HCT116 (cell line): ENCODE results near the gene OR52K2. TPM values are rescaled to one million over a fixed set of nuclear protein-coding genes. Genes with fewer than 3 reads are reported as not detected.

Source experiments
- ATAC-seq: fragments of 200-7000 bp; cut with Tn5 transposase; 2 replicates; pipeline ENCODE4 v1.9.1; 2020; ENCODE audit warnings: mild to moderate bottlenecking, moderate library complexity
- BruUV-seq: library from RNA; stranded (reverse); fragments of 400-500 nt; replicated peaks from 2 replicates; lab custom pipeline; 2021; lab: Mats Ljungman, UMichigan
- CTCF ChIA-PET: fragments of 300-600 bp; sonication (Branson Sonifier 250); formaldehyde crosslinking; loops from one replicate; lab custom pipeline; 2021; ENCODE audit warnings: antibody characterized with exemption; lab: Charles Lee
- POLR2A ChIA-PET: fragments of 300-600, 350-600 bp; sonication (Branson Sonifier 250); formaldehyde crosslinking; loops from one replicate; lab custom pipeline; 2021; ENCODE audit warnings: antibody characterized with exemption; lab: Charles Lee
- RAD21 ChIA-PET, 2 experiments: fragments of 300-600 bp; sonication (Branson Sonifier 250); formaldehyde crosslinking; loops; one replicate each; lab custom pipeline; 2023; ENCODE audit warnings: low total read pairs in 2 of 2; ENCODE audit not compliant: uncharacterized antibody in 2 of 2, unreplicated experiment in 2 of 2, low non-redundant PET in 1 of 2; lab: Charles Lee
- DNase-seq: peaks from one replicate; pipeline ENCODE4 v3.0.0-alpha.2; 2010; ENCODE audit warnings: low read depth, low spot score
- H2AFZ ChIP-seq: fragments of 200-600 bp; shearing (Covaris generic), sonication (generic); 2 replicates; pipeline ENCODE4 v1.6.1; 2017; ENCODE audit warnings: low read depth, mixed run types, mixed read lengths, antibody characterized with exemption, low read length; ENCODE audit not compliant: poor library complexity, severe bottlenecking
- H3K27ac ChIP-seq: 2 replicates; pipeline ENCODE4 v1.5.1; 2012; ENCODE audit warnings: low read depth, low read length
- H3K27me3 ChIP-seq: fragments of 200-600 bp; sonication (generic); 2 replicates; pipeline ENCODE4 v1.6.1; 2016; ENCODE audit warnings: mixed run types, low read length, mixed read lengths; ENCODE audit not compliant: insufficient read depth
- H3K36me3 ChIP-seq, 2 experiments: fragments of 200-500 bp in 1 of 2; fragments of 200-600 bp in 1 of 2; sonication (Bioruptor generic) in 1 of 2; sonication (generic) in 1 of 2; 2 replicates each; pipeline versions ENCODE4 v1.5.1 to v1.6.1; 2014 to 2016; ENCODE audit warnings: low read length in 2 of 2, inconsistent platforms in 1 of 2, mixed read lengths in 1 of 2, mixed run types in 1 of 2; ENCODE audit not compliant: insufficient read depth in 2 of 2, control insufficient read depth in 1 of 2
- H3K4me1 ChIP-seq, 2 experiments: fragments of 200-600 bp in 1 of 2; sonication (generic) in 1 of 2; 2 replicates each; pipeline versions ENCODE4 v1.5.1 to v1.6.1; 2012 to 2017; ENCODE audit warnings: low read length in 2 of 2, inconsistent platforms in 1 of 2, mild to moderate bottlenecking in 1 of 2, mixed read lengths in 1 of 2, mixed run types in 1 of 2, moderate library complexity in 1 of 2; ENCODE audit not compliant: insufficient read depth in 2 of 2, control insufficient read depth in 1 of 2
- H3K4me2 ChIP-seq: fragments of 200-600 bp; sonication (generic); 2 replicates; pipeline ENCODE4 v1.6.1; 2017; ENCODE audit warnings: mixed run types, low read length, mixed read lengths
- H3K4me3 ChIP-seq, 2 experiments: fragments of 200-600 bp in 1 of 2; sonication (generic) in 1 of 2; replicated peaks in 1 of 2; 2 replicates each; pipeline ENCODE4 v1.5.1; 2011 to 2016; ENCODE audit warnings: low read length in 2 of 2, control low read depth in 1 of 2, low read depth in 1 of 2, mild to moderate bottlenecking in 1 of 2, mixed read lengths in 1 of 2, mixed run types in 1 of 2
- H3K79me2 ChIP-seq: fragments of 200-600 bp; sonication (generic); 2 replicates; pipeline ENCODE4 v1.6.1; 2017; ENCODE audit warnings: mild to moderate bottlenecking, mixed run types, low read length, moderate library complexity, mixed read lengths; ENCODE audit not compliant: insufficient read depth
- H3K9ac ChIP-seq: fragments of 200-600 bp; sonication (generic); 2 replicates; pipeline ENCODE4 v1.6.1; 2016; ENCODE audit warnings: low read length, mixed read lengths
- H3K9me2 ChIP-seq: fragments of 200-600 bp; sonication (generic), shearing (Covaris generic); 2 replicates; pipeline ENCODE4 v1.6.1; 2017; ENCODE audit warnings: mixed run types, mild to moderate bottlenecking, moderate library complexity; ENCODE audit not compliant: insufficient read depth
- H3K9me3 ChIP-seq, 2 experiments: fragments of 200-500 bp in 1 of 2; fragments of 200-600 bp in 1 of 2; sonication (Bioruptor generic) in 1 of 2; sonication (generic) in 1 of 2; 2 replicates each; pipeline ENCODE4 v1.6.1; 2014 to 2017; ENCODE audit warnings: low read length in 2 of 2, mixed read lengths in 2 of 2, inconsistent platforms in 1 of 2, low read depth in 1 of 2, mild to moderate bottlenecking in 1 of 2, mixed run types in 1 of 2, moderate library complexity in 1 of 2; ENCODE audit not compliant: control insufficient read depth in 1 of 2, insufficient read depth in 1 of 2
- H4K20me1 ChIP-seq: fragments of 200-600 bp; sonication (generic), shearing (Covaris generic); 2 replicates; pipeline ENCODE4 v1.6.1; 2017; ENCODE audit warnings: mixed run types, mild to moderate bottlenecking, moderate library complexity; ENCODE audit not compliant: insufficient read depth
- ATF3 ChIP-seq: IDR thresholded peaks from 2 replicates; pipeline ENCODE4 v1.6.1; 2012
- EZH2phosphoT487 ChIP-seq: fragments of 200-600 bp; IDR thresholded peaks from 2 replicates; pipeline ENCODE4 v1.6.1; 2018; ENCODE audit warnings: antibody characterized with exemption, borderline replicate concordance
- FOSL1 ChIP-seq: IDR thresholded peaks from 2 replicates; pipeline ENCODE4 v1.6.1; 2012; ENCODE audit warnings: low read depth
- JUND ChIP-seq: IDR thresholded peaks from 2 replicates; pipeline ENCODE4 v1.6.1; 2012
- REST ChIP-seq: IDR thresholded peaks from 2 replicates; pipeline ENCODE4 v1.6.1; 2012; ENCODE audit warnings: low read depth
- SRF ChIP-seq: IDR thresholded peaks from 2 replicates; pipeline ENCODE4 v1.6.1; 2012; ENCODE audit warnings: low read depth
- ZFX ChIP-seq: fragments of 450-650 bp; IDR thresholded peaks from 2 replicates; pipeline ENCODE4 v1.6.1; 2017
- intact Hi-C: fragments of 100-400 bp; cut with micrococcal nuclease; formaldehyde crosslinking; loops from 2 replicates; pipeline ENCODE4 v1.10.0; 2022
- total RNA-seq: library from RNA; stranded (reverse); gene quantifications from one replicate; pipeline ENCODE4 v1.2.1, GENCODE V29; 2021; ENCODE audit not compliant: unreplicated experiment

Gene OR52K2
- total RNA-seq, 1 experiment from 2014 or later = not detected

DNA sequence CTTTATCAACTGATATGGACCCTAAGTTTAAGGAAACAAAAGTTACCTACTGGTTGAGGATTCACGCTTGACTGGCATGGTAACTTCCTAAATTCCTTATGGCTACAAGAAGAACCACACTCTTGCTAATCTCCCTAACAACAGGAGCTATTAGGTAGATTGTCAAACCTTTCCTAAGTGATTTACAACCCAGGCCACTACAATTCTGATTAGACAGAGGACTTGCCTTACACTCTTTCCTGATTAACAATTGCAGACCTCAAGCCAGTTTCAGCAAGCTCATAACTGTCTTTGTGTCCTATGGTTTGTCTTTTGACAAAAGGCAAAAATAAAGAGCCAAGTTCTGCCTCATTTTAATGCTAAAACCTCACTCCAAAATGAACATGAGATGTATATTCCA, 16.3 kb downstream of the OR52K2 start:
- Histone ChIP-seq H3K4me1 (peaks cover 0 to 7% of the 10 kb centered on the region in 2 experiments; a peak in 2 of 4 replicates), H2AFZ (no peak overlapping the region), H3K9ac (no peak overlapping the region), H3K27me3 (no peaks in the 10 kb centered on the region), H3K27ac (no peak overlapping the region), H4K20me1 (no peaks in the 10 kb centered on the region), H3K4me3 (no peak overlapping the region), H3K36me3 (no peaks in the 10 kb centered on the region), H3K9me3 (no peaks in the 10 kb centered on the region), H3K9me2 (no peaks in the 10 kb centered on the region), H3K4me2 (no peak overlapping the region), H3K79me2 (no peaks in the 10 kb centered on the region)
- no peak for DNase-seq
- no TSS peak for BruUV-seq
- intact Hi-C loops = no loop called here
- ChIA-PET CTCF (no interaction called here), RAD21 (no interaction called here), POLR2A (no interaction called here)
- TF ChIP-seq JUND = no peak
- no peak for TF ChIP-seq ATF3
- no peak for TF ChIP-seq ZFX
- TF ChIP-seq SRF = no peak
- TF ChIP-seq EZH2phosphoT487 = no peak
- no peak for TF ChIP-seq FOSL1
- no peak for TF ChIP-seq REST
- ATAC-seq = no peak
